HT1080 (cell line): ENCODE measurements around the gene PRDM11. TPM values are rescaled to one million over a fixed set of nuclear protein-coding genes. Genes with fewer than 3 reads are reported as not detected.

Source experiments
- total RNA-seq: library from RNA; depleted of rRNA; stranded (reverse); fragments of >200 nt; shearing (Covaris generic); gene quantifications from 2 replicates; pipeline ENCODE4 v1.2.3, GENCODE V29; 2014; rRNA removed

PRDM11 gene
- total RNA-seq, 1 experiment from 2014 or later, result 8.4 TPM

Other genes with a start within 250 kb of the PRDM11 start
- gene TP53I11, start 195.8 kb upstream of the PRDM11 start, total RNA-seq, result 0.11 and 0.27 TPM in 2 replicates
- 0.03 and 0.63 TPM in 2 replicates for gene SYT13, start 139.7 kb downstream of the PRDM11 start, total RNA-seq